Thyroid gland (tissue), 4 donors: Measurements from ENCODE around the gene ADAMTS12. TPM values are rescaled to one million over a fixed set of nuclear protein-coding genes. Genes with fewer than 3 reads are reported as not detected.

Experiments
- DNase-seq, 2 donors: peaks; one replicate each; pipeline ENCODE4 v3.0.0-alpha.2; 2019
- H3K27ac ChIP-seq, 3 donors: fragments of 200-600 bp; sonication (generic); 1 replicate in 2 of 3; 2 replicates in 1 of 3; pipeline ENCODE4 v1.5.1; 2016 to 2019; ENCODE audit warnings: mild to moderate bottlenecking in 1 of 3, moderate library complexity in 1 of 3
- H3K27me3 ChIP-seq: fragments of 200-600 bp; sonication (generic); one replicate; pipeline ENCODE4 v1.5.1; 2019
- H3K36me3 ChIP-seq, 2 donors: fragments of 200-600 bp; sonication (generic); one replicate each; pipeline ENCODE4 v1.5.1; 2016 to 2019
- H3K4me1 ChIP-seq, 2 donors: fragments of 200-600 bp; sonication (generic); one replicate each; pipeline ENCODE4 v1.5.1; 2017 to 2019
- H3K4me3 ChIP-seq, 3 donors: fragments of 200-600 bp; sonication (generic); replicated peaks in 1 of 3; 1 replicate in 2 of 3; 2 replicates in 1 of 3; pipeline ENCODE4 v1.5.1; 2016; ENCODE audit warnings: mild to moderate bottlenecking in 1 of 3
- H3K9me3 ChIP-seq: fragments of 200-600 bp; sonication (generic); one replicate; pipeline ENCODE4 v1.5.1; 2017
- POLR2A ChIP-seq, 2 donors: fragments of 450-650 bp; IDR thresholded peaks; one replicate each; pipeline ENCODE4 v1.6.1; 2017; ENCODE audit warnings: antibody characterized with exemption in 2 of 2, mild to moderate bottlenecking in 2 of 2, moderate library complexity in 1 of 2
- WGBS, 2 donors: methylation state at CpG; one replicate each; pipeline ENCODE4 v1.1.5; 2017; 5-methylcytosine and 5-hydroxymethylcytosine counted together
- intact Hi-C: fragments of 100-400 bp; cut with DNase I; formaldehyde crosslinking; loops from one replicate; pipeline ENCODE4 v1.15.1; 2023
- total RNA-seq, 4 donors: library from RNA; depleted of rRNA; stranded (reverse); fragments of >200 nt; gene quantifications; one replicate each; pipeline ENCODE4 v1.2.3, GENCODE V29; 2016
- TF ChIP-seq, protein P1 (sequence below), 6 experiments: fragments of 200-600 bp in 3 of 6; fragments of 450-650 bp in 3 of 6; sonication (generic) in 3 of 6; IDR thresholded peaks; one replicate each; pipeline ENCODE4 v1.5.1; 2016 to 2019; ENCODE audit warnings: antibody characterized with exemption in 6 of 6, mild to moderate bottlenecking in 2 of 6, inconsistent platforms in 1 of 6, moderate library complexity in 1 of 6

The ADAMTS12 gene
- total RNA-seq, 4 donors from 2014 or later, result 1.3 to 5.8 (median 2.3) TPM

DNA sequence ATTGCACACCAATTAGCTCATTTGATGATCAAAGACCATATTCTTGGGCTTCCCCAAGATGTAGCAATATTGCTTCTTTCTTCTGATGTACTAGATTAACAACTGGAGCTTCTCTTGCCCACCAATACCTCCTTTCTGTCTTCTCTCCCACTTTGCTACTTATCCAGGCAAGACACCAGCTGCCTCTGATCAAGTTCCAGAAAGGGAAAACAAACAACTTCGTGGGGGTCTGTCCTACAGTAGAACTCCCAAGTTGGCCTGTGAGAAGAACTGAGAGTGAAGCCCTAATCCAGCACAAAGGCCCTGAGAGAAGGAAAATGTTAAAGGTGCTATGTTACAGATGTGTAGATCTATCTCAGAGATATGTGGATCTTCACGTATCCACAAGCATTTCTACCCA is 44.9 kb downstream of the ADAMTS12 start:
- whole genome bisulfite sequencing, 2 donors, result 69 to 74% methylated on average over 2 of the region's 2 CpGs
- H3K36me3 ChIP-seq, result no peaks in the 10 kb centered on the region
- no peaks in the 10 kb centered on the region for H3K27me3 ChIP-seq
- TF ChIP-seq, protein P1, sequence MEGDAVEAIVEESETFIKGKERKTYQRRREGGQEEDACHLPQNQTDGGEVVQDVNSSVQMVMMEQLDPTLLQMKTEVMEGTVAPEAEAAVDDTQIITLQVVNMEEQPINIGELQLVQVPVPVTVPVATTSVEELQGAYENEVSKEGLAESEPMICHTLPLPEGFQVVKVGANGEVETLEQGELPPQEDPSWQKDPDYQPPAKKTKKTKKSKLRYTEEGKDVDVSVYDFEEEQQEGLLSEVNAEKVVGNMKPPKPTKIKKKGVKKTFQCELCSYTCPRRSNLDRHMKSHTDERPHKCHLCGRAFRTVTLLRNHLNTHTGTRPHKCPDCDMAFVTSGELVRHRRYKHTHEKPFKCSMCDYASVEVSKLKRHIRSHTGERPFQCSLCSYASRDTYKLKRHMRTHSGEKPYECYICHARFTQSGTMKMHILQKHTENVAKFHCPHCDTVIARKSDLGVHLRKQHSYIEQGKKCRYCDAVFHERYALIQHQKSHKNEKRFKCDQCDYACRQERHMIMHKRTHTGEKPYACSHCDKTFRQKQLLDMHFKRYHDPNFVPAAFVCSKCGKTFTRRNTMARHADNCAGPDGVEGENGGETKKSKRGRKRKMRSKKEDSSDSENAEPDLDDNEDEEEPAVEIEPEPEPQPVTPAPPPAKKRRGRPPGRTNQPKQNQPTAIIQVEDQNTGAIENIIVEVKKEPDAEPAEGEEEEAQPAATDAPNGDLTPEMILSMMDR (IDR thresholded peaks at IDR 0.05), result no peak
- TF ChIP-seq POLR2A (IDR thresholded peaks at IDR 0.05), result no peak
- H3K4me1 ChIP-seq, result no peaks in the 10 kb centered on the region
- no peaks in the 10 kb centered on the region for H3K9me3 ChIP-seq
- intact Hi-C loops, result no loop called here
- no peak overlapping the region for H3K27ac ChIP-seq
- H3K4me3 ChIP-seq, result no peak overlapping the region
- no peak for DNase-seq

DNA sequence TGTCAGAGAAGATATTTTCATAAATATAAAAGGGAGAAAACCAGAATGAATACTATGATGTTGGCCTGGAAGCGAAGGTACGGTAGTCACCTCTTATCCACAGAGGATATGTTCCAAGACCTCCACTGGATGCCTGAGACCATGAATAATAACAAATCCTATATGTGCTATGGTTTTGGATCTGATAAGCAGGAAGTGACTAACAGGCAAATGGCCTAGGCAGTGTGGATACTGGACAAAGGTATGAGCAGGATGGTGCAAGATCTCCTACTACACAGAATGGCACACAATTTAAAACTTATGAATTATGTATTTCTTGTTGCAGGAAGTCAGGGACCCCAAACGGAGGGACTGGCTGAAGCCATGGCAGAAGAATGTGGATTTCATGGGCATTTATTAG is 48.2 kb downstream of the ADAMTS12 start:
- H3K4me1 ChIP-seq, result no peaks in the 10 kb centered on the region
- intact Hi-C loops, result no loop called here
- no peak overlapping the region for H3K27ac ChIP-seq
- 92 to 94% methylated on average over 3 of the region's 3 CpGs for WGBS, 2 donors
- TF ChIP-seq, protein P1 (IDR thresholded peaks at IDR 0.05), result no peak
- TF ChIP-seq POLR2A (IDR thresholded peaks at IDR 0.05), result no peak
- H3K27me3 ChIP-seq, result no peaks in the 10 kb centered on the region
- H3K4me3 ChIP-seq, result no peak overlapping the region
- H3K9me3 ChIP-seq, result no peaks in the 10 kb centered on the region
- no peaks in the 10 kb centered on the region for H3K36me3 ChIP-seq
- DNase-seq, result no peak

DNA sequence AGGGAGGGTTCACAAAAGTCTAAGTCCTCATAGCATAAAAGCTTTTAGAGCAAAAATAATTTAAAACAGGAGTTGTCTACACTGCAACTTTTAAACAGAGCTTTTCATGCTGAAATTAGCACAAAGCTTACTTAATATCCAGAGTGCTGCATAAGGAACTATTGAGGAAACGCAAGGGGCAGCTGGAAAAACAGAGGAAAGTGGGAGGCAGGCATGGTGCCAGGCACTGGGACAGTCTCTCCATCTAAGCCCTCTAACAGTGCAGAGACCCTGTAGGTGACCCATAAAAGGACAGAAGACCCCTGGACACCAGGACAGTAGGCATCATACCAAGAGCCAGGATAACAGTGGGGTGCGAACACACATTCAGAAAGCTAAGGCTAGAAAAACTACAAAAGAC is 49.3 kb downstream of the ADAMTS12 start:
- no peak overlapping the region for H3K27ac ChIP-seq
- intact Hi-C loops, result no loop called here
- WGBS, 2 donors, result 87% methylated on average over 2 of the region's 2 CpGs
- no peaks in the 10 kb centered on the region for H3K9me3 ChIP-seq
- no peaks in the 10 kb centered on the region for H3K27me3 ChIP-seq
- DNase-seq, result no peak
- TF ChIP-seq, protein P1 (IDR thresholded peaks at IDR 0.05), result no peak
- TF ChIP-seq POLR2A (IDR thresholded peaks at IDR 0.05), result no peak
- H3K4me1 ChIP-seq, result peaks cover 0 to 6% of the 10 kb centered on the region in 2 donors
- no peak overlapping the region for H3K4me3 ChIP-seq
- H3K36me3 ChIP-seq, result no peaks in the 10 kb centered on the region

GRCh38 chr5:33841891-33842290 is 49.9 kb downstream of the ADAMTS12 start:
- Histone ChIP-seq H3K4me1 (peaks cover 0 to 12% of the 10 kb centered on the region in 2 donors), H3K27ac (no peak overlapping the region), H3K27me3 (no peaks in the 10 kb centered on the region), H3K36me3 (no peaks in the 10 kb centered on the region), H3K9me3 (no peaks in the 10 kb centered on the region), H3K4me3 (no peak overlapping the region)
- intact Hi-C loops, result no loop called here
- TF ChIP-seq POLR2A (IDR thresholded peaks at IDR 0.05), result no peak
- TF ChIP-seq, protein P1 (IDR thresholded peaks at IDR 0.05), result no peak
- 83 to 88% methylated on average over 5 of the region's 5 CpGs for WGBS, 2 donors
- DNase-seq, result no peak

GRCh38 chr5:33840927-33841547 is 50.8 kb downstream of the ADAMTS12 start:
- H3K4me1 ChIP-seq, result peaks cover 0 to 12% of the 10 kb centered on the region in 2 donors
- H3K27me3 ChIP-seq, result no peaks in the 10 kb centered on the region
- intact Hi-C loops, result no loop called here
- H3K4me3 ChIP-seq, result no peak overlapping the region
- DNase-seq, result no peak
- TF ChIP-seq, protein P1 (IDR thresholded peaks at IDR 0.05), result no peak
- TF ChIP-seq POLR2A (IDR thresholded peaks at IDR 0.05), result no peak
- H3K9me3 ChIP-seq, result no peaks in the 10 kb centered on the region
- no peak overlapping the region for H3K27ac ChIP-seq
- H3K36me3 ChIP-seq, result no peaks in the 10 kb centered on the region
